PC-3 (cell line): ENCODE data around the gene IST1. TPM values are rescaled to one million over a fixed set of nuclear protein-coding genes. Genes with fewer than 3 reads are reported as not detected.
"Not testable (repeated sequence)": the region's sequence is repeated elsewhere in the genome, so short reads cannot be mapped to it uniquely, and the experiment has no call there.

Source experiments
- ATAC-seq: fragments of 200-7000 bp; cut with Tn5 transposase; 2 replicates; pipeline ENCODE4 v1.9.1; 2020; ENCODE audit warnings: mild to moderate bottlenecking, moderate library complexity
- BruUV-seq: library from RNA; stranded (reverse); fragments of 400-500 nt; replicated peaks from 2 replicates; lab custom pipeline; 2021; lab: Mats Ljungman, UMichigan
- CTCF ChIA-PET: fragments of 300-600 bp; sonication (Branson Sonifier 250); formaldehyde crosslinking; loops from one replicate; lab custom pipeline; 2022; ENCODE audit warnings: antibody characterized with exemption; lab: Charles Lee
- POLR2A ChIA-PET: fragments of 300-600 bp; sonication (Branson Sonifier 250); formaldehyde crosslinking; loops from one replicate; lab custom pipeline; 2022; ENCODE audit warnings: antibody characterized with exemption; ENCODE audit not compliant: unreplicated experiment; lab: Charles Lee
- DNase-seq: peaks from one replicate; pipeline ENCODE4 v3.0.0-alpha.2; 2015
- H2AFZ ChIP-seq: fragments of 300-600 bp; sonication (generic); 2 replicates; pipeline ENCODE4 v1.6.0; 2016; ENCODE audit warnings: antibody characterized with exemption, low read length
- H3F3A ChIP-seq: fragments of 300-600 bp; sonication (generic); one replicate; pipeline ENCODE4 v1.6.0; 2017; ENCODE audit warnings: antibody characterized with exemption, low read length, control low read depth, mild to moderate bottlenecking; ENCODE audit not compliant: unreplicated experiment
- H3K27ac ChIP-seq: fragments of 300-600 bp; sonication (generic); 2 replicates; pipeline ENCODE4 v1.5.1; 2016; ENCODE audit warnings: mild to moderate bottlenecking, low read length
- H3K27me3 ChIP-seq: fragments of 300-600 bp; sonication (generic); 2 replicates; pipeline ENCODE4 v1.6.1; 2016; ENCODE audit warnings: low read length, mixed read lengths
- H3K36me3 ChIP-seq: fragments of 300-600 bp; sonication (generic); 2 replicates; pipeline ENCODE4 v1.6.1; 2016; ENCODE audit warnings: low read depth, mixed run types, low read length, mixed read lengths
- H3K4me1 ChIP-seq: fragments of 300-600 bp; sonication (generic); 2 replicates; pipeline ENCODE4 v1.5.1; 2016; ENCODE audit warnings: low read length; ENCODE audit not compliant: insufficient read depth
- H3K4me2 ChIP-seq: fragments of 300-600 bp; sonication (generic); 2 replicates; pipeline ENCODE4 v1.6.0; 2016; ENCODE audit warnings: low read length
- H3K4me3 ChIP-seq: fragments of 300-600 bp; sonication (generic); 2 replicates; pipeline ENCODE4 v1.5.1; 2016; ENCODE audit warnings: mild to moderate bottlenecking, low read length, mixed read lengths
- H3K79me2 ChIP-seq: fragments of 300-600 bp; sonication (generic); 2 replicates; pipeline ENCODE4 v1.6.1; 2017; ENCODE audit warnings: low read length, mixed read lengths
- H3K9ac ChIP-seq: fragments of 300-600 bp; sonication (generic); 2 replicates; pipeline ENCODE4 v1.6.0; 2016; ENCODE audit warnings: mild to moderate bottlenecking, low read length
- H3K9me2 ChIP-seq: fragments of 300-600 bp; sonication (generic); replicated peaks from 2 replicates; pipeline ENCODE4 v1.6.1; 2016; ENCODE audit warnings: mixed run types, low read length, mixed read lengths
- H3K9me3 ChIP-seq: fragments of 300-600 bp; sonication (generic); 2 replicates; pipeline ENCODE4 v1.6.1; 2016; ENCODE audit warnings: low read length, mixed read lengths
- H4K20me1 ChIP-seq: fragments of 300-600 bp; sonication (generic); 2 replicates; pipeline ENCODE4 v1.6.1; 2016; ENCODE audit warnings: low read length, mixed read lengths
- CTCF ChIP-seq: fragments of 300-600 bp; sonication (generic); conservative IDR thresholded peaks from 2 replicates; pipeline ENCODE4 v1.5.1; 2017; ENCODE audit warnings: antibody characterized with exemption, low read depth, mild to moderate bottlenecking, low read length
- EZH2 ChIP-seq: fragments of 300-600 bp; sonication (generic); IDR thresholded peaks from one replicate; pipeline ENCODE4 v1.6.1; 2017; ENCODE audit warnings: antibody characterized with exemption, mild to moderate bottlenecking, low read length; ENCODE audit not compliant: unreplicated experiment
- EZH2phosphoT487 ChIP-seq: fragments of 300-600 bp; sonication (generic); IDR thresholded peaks from 2 replicates; pipeline ENCODE4 v1.6.1; 2018; ENCODE audit warnings: mild to moderate bottlenecking, antibody characterized with exemption, low read length, borderline replicate concordance
- intact Hi-C: fragments of 100-400 bp; cut with micrococcal nuclease; formaldehyde crosslinking; loops from 2 replicates; pipeline ENCODE4 v1.9.0; 2023
- total RNA-seq: library from RNA; depleted of rRNA; stranded (reverse); fragments of >200 nt; gene quantifications from 2 replicates; pipeline ENCODE4 v1.2.3, GENCODE V29; 2014

The IST1 gene
- total RNA-seq, 1 experiment from 2014 or later, result 86.4 TPM

GRCh38 chr16:71865173-71865863 is 30.0 kb upstream of the IST1 start:
- TF ChIP-seq EZH2phosphoT487 (no peak), EZH2 (no peak), CTCF (no peak)
- H3F3A ChIP-seq, result no peaks in the 10 kb centered on the region
- no peaks in the 10 kb centered on the region for H3K9me2 ChIP-seq
- POLR2A ChIA-PET, result no interaction called here
- DNase-seq (no peak), ATAC-seq (no peak)
- BruUV-seq, result no TSS peak
- CTCF ChIA-PET, result no interaction called here
- no peak overlapping the region for H3K27ac ChIP-seq
- no peaks in the 10 kb centered on the region for H3K9me3 ChIP-seq
- no peaks in the 10 kb centered on the region for H3K27me3 ChIP-seq
- H4K20me1 ChIP-seq, result no peaks in the 10 kb centered on the region
- H3K9ac ChIP-seq, result no peak overlapping the region
- H2AFZ ChIP-seq, result no peak overlapping the region
- H3K4me3 ChIP-seq, result no peak overlapping the region
- intact Hi-C loops, result no loop called here
- H3K79me2 ChIP-seq, result no peaks in the 10 kb centered on the region
- no peaks in the 10 kb centered on the region; the same call in 1 of the 2 replicates for H3K36me3 ChIP-seq
- no peaks in the 10 kb centered on the region for H3K4me1 ChIP-seq
- no peak overlapping the region for H3K4me2 ChIP-seq

- H3K9me2 ChIP-seq, H3K79me2 ChIP-seq, H3K4me2 ChIP-seq, BruUV-seq, ATAC-seq, H3K36me3 ChIP-seq, H3K27ac ChIP-seq, H3F3A ChIP-seq, H4K20me1 ChIP-seq, CTCF ChIA-PET, POLR2A ChIA-PET, H3K9ac ChIP-seq, H2AFZ ChIP-seq, DNase-seq, H3K4me3 ChIP-seq, H3K27me3 ChIP-seq, intact Hi-C loops, H3K4me1 ChIP-seq, H3K9me3 ChIP-seq: not testable (repeated sequence)
Measured at GRCh38 chr16:71867175-71867574, 28.2 kb upstream of the IST1 start.

- Histone ChIP-seq H3K79me2 (no peaks in the 10 kb centered on the region), H3K4me2 (no peak overlapping the region), H3K4me3 (no peak overlapping the region), H3K36me3 (no peaks in the 10 kb centered on the region), H3K9me3 (no peaks in the 10 kb centered on the region), H3F3A (no peaks in the 10 kb centered on the region), H3K4me1 (no peaks in the 10 kb centered on the region), H3K9me2 (no peaks in the 10 kb centered on the region), H3K27ac (no peak overlapping the region), H4K20me1 (no peaks in the 10 kb centered on the region), H3K9ac (no peak overlapping the region), H2AFZ (no peak overlapping the region), H3K27me3 (no peaks in the 10 kb centered on the region)
- no peak for ATAC-seq
- ChIA-PET POLR2A (no interaction called here), CTCF (no interaction called here)
- no peak for TF ChIP-seq EZH2
- TF ChIP-seq CTCF, result 0 out of 2 replicates have a peak, but pooled peaks have one; percentile 9
- intact Hi-C loops, result no loop called here
- no TSS peak for BruUV-seq
- no peak for DNase-seq
Measured at GRCh38 chr16:71867939-71868338, 27.4 kb upstream of the IST1 start.
